GM23338 (cell line): ENCODE results near the gene ZBTB12. TPM values are rescaled to one million over a fixed set of nuclear protein-coding genes. Genes with fewer than 3 reads are reported as not detected.
A peak's percentile ranks its signal among the peaks of the same experiment; 100 is the strongest.
"Not testable (repeated sequence)": the region's sequence is repeated elsewhere in the genome, so short reads cannot be mapped to it uniquely, and the experiment has no call there.

Experiments used
- ATAC-seq: fragments of 200-7000 bp; cut with Tn5 transposase; 3 replicates; pipeline ENCODE4 v1.9.1; 2020
- DNase-seq: peaks from one replicate; pipeline ENCODE4 v3.0.0-alpha.2; 2015; ENCODE audit warnings: low spot score
- H2AFZ ChIP-seq: fragments of 200-600 bp; sonication (generic); 2 replicates; pipeline ENCODE4 v1.8.0; 2016; ENCODE audit warnings: antibody characterized with exemption, mild to moderate bottlenecking, moderate library complexity
- H3F3A ChIP-seq: fragments of 200-600 bp; sonication (generic); replicated peaks from 2 replicates; pipeline ENCODE4 v1.8.0; 2017; ENCODE audit warnings: antibody characterized with exemption, mixed run types, low read depth
- H3K27ac ChIP-seq: fragments of 200-600 bp; sonication (generic); 2 replicates; pipeline ENCODE4 v1.6.1; 2016; ENCODE audit warnings: low read depth
- H3K27me3 ChIP-seq: fragments of 200-600 bp; sonication (generic); 2 replicates; pipeline ENCODE4 v1.8.0; 2016; ENCODE audit warnings: mild to moderate bottlenecking, mixed run types, moderate library complexity; ENCODE audit not compliant: insufficient read depth
- H3K36me3 ChIP-seq: fragments of 200-600 bp; sonication (generic); 2 replicates; pipeline ENCODE4 v1.8.0; 2016; ENCODE audit warnings: mild to moderate bottlenecking; ENCODE audit not compliant: insufficient read depth
- H3K4me1 ChIP-seq: fragments of 200-600 bp; sonication (generic); 2 replicates; pipeline ENCODE4 v1.8.0; 2016; ENCODE audit warnings: mild to moderate bottlenecking, moderate library complexity; ENCODE audit not compliant: insufficient read depth
- H3K4me2 ChIP-seq: fragments of 200-600 bp; sonication (generic); 2 replicates; pipeline ENCODE4 v1.7.1; 2017; ENCODE audit warnings: mixed run types
- H3K4me3 ChIP-seq: fragments of 200-600 bp; sonication (generic); 2 replicates; pipeline ENCODE4 v1.6.1; 2016; ENCODE audit warnings: mixed run types
- H3K79me2 ChIP-seq: fragments of 200-600 bp; sonication (generic); replicated peaks from 2 replicates; pipeline ENCODE4 v1.8.0; 2017; ENCODE audit warnings: mild to moderate bottlenecking; ENCODE audit not compliant: insufficient read depth
- H3K9me2 ChIP-seq: fragments of 200-600 bp; sonication (generic); 2 replicates; pipeline ENCODE4 v1.8.0; 2017; ENCODE audit not compliant: insufficient read depth
- H4K20me1 ChIP-seq: fragments of 200-600 bp; sonication (generic); replicated peaks from 2 replicates; pipeline ENCODE4 v1.8.0; 2017; ENCODE audit warnings: mild to moderate bottlenecking; ENCODE audit not compliant: insufficient read depth
- H3K27ac Mint-ChIP-seq: 2 replicates; pipeline ENCODE4 v1.8.0; 2020; ENCODE audit warnings: inconsistent platforms, mild to moderate bottlenecking, moderate library complexity, mixed read lengths
- H3K27me3 Mint-ChIP-seq: 3 replicates; pipeline ENCODE4 v1.8.0; 2022; ENCODE audit warnings: low read depth, mild to moderate bottlenecking, moderate library complexity, mixed read lengths, inconsistent platforms; ENCODE audit not compliant: insufficient read depth, poor library complexity
- H3K36me3 Mint-ChIP-seq: 3 replicates; pipeline ENCODE4 v1.8.0; 2021; ENCODE audit warnings: low read depth, mild to moderate bottlenecking, inconsistent platforms, moderate library complexity, mixed read lengths
- H3K4me1 Mint-ChIP-seq: 3 replicates; pipeline ENCODE4 v1.8.0; 2020; ENCODE audit warnings: mild to moderate bottlenecking, inconsistent platforms, mixed read lengths
- H3K4me3 Mint-ChIP-seq: 3 replicates; pipeline ENCODE4 v1.8.0; 2021; ENCODE audit warnings: moderate library complexity, mild to moderate bottlenecking, inconsistent platforms, mixed read lengths
- H3K9me3 Mint-ChIP-seq: 3 replicates; pipeline ENCODE4 v1.8.0; 2020; ENCODE audit warnings: moderate library complexity, mild to moderate bottlenecking, inconsistent platforms, mixed read lengths
- CREB1 ChIP-seq: fragments of 250-450 bp; sonication (Bioruptor Pico); IDR thresholded peaks from 2 replicates; pipeline ENCODE4 v1.5.0; 2020; ENCODE audit warnings: low read depth, mild to moderate bottlenecking, moderate library complexity
- CTCF ChIP-seq, 2 experiments: fragments of 200-600 bp in 1 of 2; sonication (generic) in 1 of 2; conservative IDR thresholded peaks; 2 replicates each; pipeline versions ENCODE4 v1.5.1 to v1.6.1; 2016 to 2017; ENCODE audit warnings: antibody characterized with exemption in 2 of 2, low read depth in 2 of 2, mild to moderate bottlenecking in 2 of 2, moderate library complexity in 1 of 2
- ETS1 ChIP-seq: IDR thresholded peaks from 2 replicates; pipeline ENCODE4 v1.6.1; 2016; ENCODE audit warnings: antibody characterized with exemption
- EZH2phosphoT487 ChIP-seq: fragments of 200-600 bp; sonication (generic); IDR thresholded peaks from one replicate; pipeline ENCODE4 v1.8.1; 2018; ENCODE audit warnings: antibody characterized with exemption; ENCODE audit not compliant: unreplicated experiment
- JUNB ChIP-seq: IDR thresholded peaks from one replicate; pipeline ENCODE4 v1.6.1; 2016; ENCODE audit warnings: antibody characterized with exemption; ENCODE audit not compliant: unreplicated experiment
- NANOG ChIP-seq: IDR thresholded peaks from 2 replicates; pipeline ENCODE4 v1.6.1; 2016; ENCODE audit warnings: antibody characterized with exemption, borderline replicate concordance
- POLR2AphosphoS5 ChIP-seq: IDR thresholded peaks from 2 replicates; pipeline ENCODE4 v1.6.1; 2016; ENCODE audit warnings: antibody characterized with exemption, low read depth
- STAT1 ChIP-seq: IDR thresholded peaks from one replicate; pipeline ENCODE4 v1.6.1; 2016; ENCODE audit warnings: antibody characterized with exemption; ENCODE audit not compliant: unreplicated experiment
- ZNF114 ChIP-seq: fragments of 250-450 bp; sonication (Bioruptor Pico); IDR thresholded peaks from 2 replicates; pipeline ENCODE4 v1.5.0; 2020; ENCODE audit warnings: mild to moderate bottlenecking, moderate library complexity
- ZNF331 ChIP-seq: fragments of 250-450 bp; sonication (Bioruptor Pico); IDR thresholded peaks from 2 replicates; pipeline ENCODE4 v1.5.0; 2020; ENCODE audit warnings: low read depth, mild to moderate bottlenecking, moderate library complexity
- polyA plus RNA-seq: library from polyadenylated mRNA; unstranded; fragments of >200 nt; fragmentation: Nextera tagmentation; extraction: Ambion mirVana; gene quantifications from 2 replicates; pipeline ENCODE4 v1.2.1, GENCODE V29; 2016
- total RNA-seq: library from RNA; depleted of rRNA; stranded (reverse); fragments of >200 nt; shearing (Covaris generic); gene quantifications from 2 replicates; pipeline ENCODE4 v1.2.3, GENCODE V29; 2014
- TF ChIP-seq, protein P1 (sequence below): IDR thresholded peaks from one replicate; pipeline ENCODE4 v1.6.1; 2018; ENCODE audit warnings: antibody characterized with exemption; ENCODE audit not compliant: unreplicated experiment

ZBTB12 gene
- total and polyA plus RNA-seq, 2 experiments from 2014 or later: 0.18 to 14.4 TPM

GRCh38 chr6:31908791-31909190 lies 6.9 kb upstream of the ZBTB12 start (continued):
- no peak for TF ChIP-seq ETS1
- no peak for TF ChIP-seq ZNF114 (CRISPR knock-in tag)
- no peak for TF ChIP-seq CREB1 (CRISPR knock-in tag)
- TF ChIP-seq NANOG: no peak
- no peak for TF ChIP-seq POLR2AphosphoS5
- no peak for TF ChIP-seq ZNF331 (CRISPR knock-in tag)
- TF ChIP-seq, protein P1, sequence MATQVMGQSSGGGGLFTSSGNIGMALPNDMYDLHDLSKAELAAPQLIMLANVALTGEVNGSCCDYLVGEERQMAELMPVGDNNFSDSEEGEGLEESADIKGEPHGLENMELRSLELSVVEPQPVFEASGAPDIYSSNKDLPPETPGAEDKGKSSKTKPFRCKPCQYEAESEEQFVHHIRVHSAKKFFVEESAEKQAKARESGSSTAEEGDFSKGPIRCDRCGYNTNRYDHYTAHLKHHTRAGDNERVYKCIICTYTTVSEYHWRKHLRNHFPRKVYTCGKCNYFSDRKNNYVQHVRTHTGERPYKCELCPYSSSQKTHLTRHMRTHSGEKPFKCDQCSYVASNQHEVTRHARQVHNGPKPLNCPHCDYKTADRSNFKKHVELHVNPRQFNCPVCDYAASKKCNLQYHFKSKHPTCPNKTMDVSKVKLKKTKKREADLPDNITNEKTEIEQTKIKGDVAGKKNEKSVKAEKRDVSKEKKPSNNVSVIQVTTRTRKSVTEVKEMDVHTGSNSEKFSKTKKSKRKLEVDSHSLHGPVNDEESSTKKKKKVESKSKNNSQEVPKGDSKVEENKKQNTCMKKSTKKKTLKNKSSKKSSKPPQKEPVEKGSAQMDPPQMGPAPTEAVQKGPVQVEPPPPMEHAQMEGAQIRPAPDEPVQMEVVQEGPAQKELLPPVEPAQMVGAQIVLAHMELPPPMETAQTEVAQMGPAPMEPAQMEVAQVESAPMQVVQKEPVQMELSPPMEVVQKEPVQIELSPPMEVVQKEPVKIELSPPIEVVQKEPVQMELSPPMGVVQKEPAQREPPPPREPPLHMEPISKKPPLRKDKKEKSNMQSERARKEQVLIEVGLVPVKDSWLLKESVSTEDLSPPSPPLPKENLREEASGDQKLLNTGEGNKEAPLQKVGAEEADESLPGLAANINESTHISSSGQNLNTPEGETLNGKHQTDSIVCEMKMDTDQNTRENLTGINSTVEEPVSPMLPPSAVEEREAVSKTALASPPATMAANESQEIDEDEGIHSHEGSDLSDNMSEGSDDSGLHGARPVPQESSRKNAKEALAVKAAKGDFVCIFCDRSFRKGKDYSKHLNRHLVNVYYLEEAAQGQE: no peak

- not testable (repeated sequence) for H3K79me2 ChIP-seq, H3K27me3 Mint-ChIP-seq, DNase-seq, H3K4me3 Mint-ChIP-seq, H3K4me1 Mint-ChIP-seq, H3K4me3 ChIP-seq, H3K27ac Mint-ChIP-seq, H3K27me3 ChIP-seq, ATAC-seq, H2AFZ ChIP-seq, H3K27ac ChIP-seq, H3K36me3 ChIP-seq, H3F3A ChIP-seq, H3K9me2 ChIP-seq, H3K36me3 Mint-ChIP-seq, H3K9me3 Mint-ChIP-seq, H3K4me2 ChIP-seq, H4K20me1 ChIP-seq
- peaks cover 12% of the 10 kb centered on the region for H3K4me1 ChIP-seq
These were observed 6.4 kb upstream of the ZBTB12 start for GRCh38 chr6:31908255-31908654.

DNA sequence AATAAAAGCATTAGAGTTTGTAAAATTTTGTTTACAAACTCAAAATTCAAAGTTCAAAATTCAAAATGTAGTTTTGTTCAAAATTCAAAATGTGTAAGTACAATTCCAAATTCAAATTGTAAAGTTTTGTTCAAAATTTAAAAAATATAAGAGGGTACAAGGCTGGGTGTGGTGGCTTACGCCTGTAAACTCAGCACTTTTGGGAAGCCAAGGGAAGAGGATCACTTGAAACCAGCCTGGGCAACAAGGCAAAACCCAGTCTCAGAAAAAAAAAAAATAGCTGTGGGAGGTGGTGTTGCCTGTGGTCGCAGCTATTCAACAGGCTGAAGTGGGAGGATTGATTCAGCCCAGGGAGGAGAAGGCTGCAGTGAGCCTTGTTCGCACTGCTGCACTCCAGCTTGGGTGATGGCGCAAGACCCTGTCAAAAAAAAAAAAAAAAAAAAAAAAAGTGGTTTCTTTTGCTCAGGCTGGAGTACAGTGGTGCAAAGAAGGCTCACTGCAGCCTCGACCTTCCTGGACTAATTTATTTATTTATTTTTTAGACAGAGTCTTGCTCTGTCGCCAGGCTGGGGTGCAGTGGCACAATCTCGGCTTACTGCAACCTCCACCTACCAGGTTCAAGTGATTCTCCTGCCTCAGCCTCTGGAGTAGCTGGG lies 5.4 kb upstream of the ZBTB12 start:
- H2AFZ ChIP-seq: no peak overlapping the region
- no peaks in the 10 kb centered on the region for H3K9me3 Mint-ChIP-seq
- peaks cover 17% of the 10 kb centered on the region for H3K4me1 ChIP-seq
- H4K20me1 ChIP-seq: no peaks in the 10 kb centered on the region
- peaks cover 7% of the 10 kb centered on the region; the same call in 1 of the 2 replicates for H3F3A ChIP-seq
- no peaks in the 10 kb centered on the region for H3K36me3 ChIP-seq
- H3K4me3 ChIP-seq: no peak overlapping the region
- no peaks in the 10 kb centered on the region for H3K27me3 ChIP-seq
- DNase-seq (no peak), ATAC-seq (peak; percentile 41)
- H3K4me1 Mint-ChIP-seq: peaks cover 16% of the 10 kb centered on the region
- H3K27ac ChIP-seq: no peak overlapping the region
- no peaks in the 10 kb centered on the region for H3K79me2 ChIP-seq
- H3K36me3 Mint-ChIP-seq: no peaks in the 10 kb centered on the region; the same call in 2 of the 3 replicates
- no peak overlapping the region for H3K27ac Mint-ChIP-seq
- peaks cover 11% of the 10 kb centered on the region for H3K27me3 Mint-ChIP-seq
- H3K9me2 ChIP-seq: no peaks in the 10 kb centered on the region
- H3K4me3 Mint-ChIP-seq: no peak overlapping the region; the same call in 2 of the 3 replicates
- no peak overlapping the region for H3K4me2 ChIP-seq
- TF ChIP-seq, protein P1: no peak
- no peak for TF ChIP-seq ETS1
- no peak for TF ChIP-seq NANOG
- no peak for TF ChIP-seq CREB1 (CRISPR knock-in tag)
- no peak for TF ChIP-seq EZH2phosphoT487
- TF ChIP-seq JUNB: no peak
- TF ChIP-seq STAT1: no peak
- no peak for TF ChIP-seq CTCF (conservative IDR thresholded peaks at IDR 0.05; ENCODE audit: low read depth in 2 of 2)
- no peak for TF ChIP-seq ZNF331 (CRISPR knock-in tag)
